HG02571 (cell line): Measurements from ENCODE around the gene FBLN1.

Experiments
- ATAC-seq: cut with Tn5 transposase; IDR thresholded peaks from one replicate; pipeline ENCODE4 v1.9.1; 2021; ENCODE audit warnings: mild to moderate bottlenecking, moderate library complexity; ENCODE audit not compliant: unreplicated experiment

Gene FBLN1

DNA sequence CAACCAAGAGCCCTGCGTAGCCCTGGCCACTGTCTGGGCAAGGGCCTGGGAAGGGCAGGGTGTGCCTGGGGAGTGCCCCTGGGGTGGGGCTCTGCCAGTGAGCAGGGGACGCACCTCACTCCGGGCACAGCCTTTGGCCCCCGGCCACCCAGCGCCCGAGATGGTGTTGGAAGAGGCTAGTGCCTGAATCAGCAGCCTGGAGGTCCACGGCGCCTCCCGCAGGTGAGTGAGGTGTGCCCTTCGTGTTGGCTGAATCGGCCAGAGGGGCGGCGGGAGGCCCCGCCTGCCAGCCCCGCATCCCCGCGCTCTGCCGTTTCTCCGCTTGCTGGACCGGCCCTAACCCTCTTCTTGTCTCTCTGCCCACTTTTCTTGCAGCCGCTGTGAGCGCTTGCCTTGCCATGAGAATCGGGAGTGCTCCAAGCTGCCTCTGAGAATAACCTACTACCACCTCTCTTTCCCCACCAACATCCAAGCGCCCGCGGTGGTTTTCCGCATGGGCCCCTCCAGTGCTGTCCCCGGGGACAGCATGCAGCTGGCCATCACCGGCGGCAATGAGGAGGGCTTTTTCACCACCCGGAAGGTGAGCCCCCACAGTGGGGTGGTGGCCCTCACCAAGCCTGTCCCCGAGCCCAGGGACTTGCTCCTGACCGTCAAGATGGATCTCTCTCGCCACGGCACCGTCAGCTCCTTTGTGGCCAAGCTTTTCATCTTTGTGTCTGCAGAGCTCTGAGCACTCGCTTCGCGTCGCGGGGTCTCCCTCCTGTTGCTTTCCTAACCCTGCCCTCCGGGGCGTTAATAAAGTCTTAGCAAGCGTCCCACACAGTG is 60.1 kb downstream of the FBLN1 start:
- no peak for ATAC-seq

DNA sequence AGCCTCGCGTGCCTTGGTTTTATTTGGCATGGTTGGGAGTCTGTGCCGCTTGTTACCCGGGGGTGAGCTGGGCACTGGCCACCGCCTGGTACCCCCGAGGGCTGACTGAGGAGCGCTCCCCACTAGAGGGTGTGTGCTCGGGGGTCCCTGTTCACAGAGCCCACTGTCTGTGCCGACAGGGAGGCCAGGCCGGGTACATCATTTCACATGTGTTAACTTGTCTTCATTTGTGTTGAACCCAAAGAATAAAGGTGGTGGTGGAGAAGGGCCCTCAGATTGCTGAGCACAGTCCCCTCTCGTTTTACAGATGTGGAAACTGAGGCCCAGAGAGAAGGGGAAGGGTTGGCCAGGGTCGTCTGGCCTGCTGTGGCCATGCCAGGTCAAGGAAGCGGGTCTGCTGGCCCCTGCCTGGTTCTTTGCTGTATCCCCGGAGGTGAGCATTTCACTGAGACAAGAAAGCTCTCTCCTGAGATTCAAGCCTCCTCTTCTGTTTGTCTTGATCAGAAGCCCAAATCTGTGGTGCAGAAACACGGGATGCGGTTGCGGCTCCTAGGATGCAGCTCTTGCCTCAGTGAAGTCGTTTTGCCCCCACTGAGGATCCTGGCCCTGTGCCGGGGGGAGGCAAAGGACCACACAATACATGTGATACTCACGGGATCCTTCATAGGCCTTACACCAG is 60.8 kb downstream of the FBLN1 start:
- no peak for ATAC-seq

DNA sequence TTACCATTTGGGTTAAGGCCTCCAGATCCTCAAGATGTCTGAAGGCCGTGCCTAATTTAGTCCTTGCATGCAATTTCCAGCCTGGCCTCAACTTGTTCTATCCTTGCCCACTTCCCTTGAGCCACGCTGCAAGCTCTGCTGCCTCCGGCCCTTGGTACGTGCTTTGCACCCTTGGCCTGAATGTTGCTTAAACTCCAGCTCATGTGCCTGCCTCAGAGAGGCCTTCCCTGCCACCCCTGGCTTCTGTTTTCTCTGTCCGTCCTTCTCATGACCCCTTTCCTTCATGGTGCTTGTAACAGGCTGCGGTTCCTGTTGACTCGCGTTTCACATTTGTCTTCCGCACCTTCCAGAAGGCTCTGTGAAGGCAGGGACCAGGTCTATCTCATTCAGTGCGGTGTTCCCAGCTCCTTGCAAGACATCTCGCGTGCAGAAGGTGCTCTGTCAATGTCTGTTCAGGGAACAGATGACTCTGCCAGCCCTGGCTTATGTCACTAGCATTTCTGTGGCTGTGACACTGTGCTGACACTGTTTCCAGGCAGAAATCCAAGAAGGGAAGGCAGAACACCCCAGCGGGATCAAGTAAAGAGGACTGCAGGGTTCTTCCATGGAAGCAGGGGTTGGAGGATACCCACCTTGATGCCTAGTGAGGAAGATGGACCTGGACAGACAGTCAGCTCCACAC is 61.8 kb downstream of the FBLN1 start:
- no peak for ATAC-seq

DNA sequence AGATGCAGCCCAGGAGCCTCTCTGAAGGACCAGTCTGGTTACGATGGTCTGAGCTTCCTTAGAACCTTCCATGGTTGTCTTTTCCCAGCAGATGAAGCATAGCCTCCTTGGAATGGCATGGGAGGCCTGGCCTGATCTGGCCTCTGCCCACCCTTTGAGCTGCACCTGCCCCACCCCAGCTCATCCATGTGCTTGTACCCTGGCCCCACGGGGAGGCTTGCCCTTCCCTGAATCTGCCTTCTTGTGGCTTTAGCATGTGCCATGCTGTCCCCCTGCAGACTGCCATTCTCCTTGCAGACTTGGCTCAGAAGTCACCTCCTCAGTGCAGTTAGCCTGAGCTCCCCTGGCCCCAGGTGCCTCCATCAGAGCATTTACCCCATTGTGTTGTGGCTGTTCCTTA is 62.5 kb downstream of the FBLN1 start:
- ATAC-seq = no peak

DNA sequence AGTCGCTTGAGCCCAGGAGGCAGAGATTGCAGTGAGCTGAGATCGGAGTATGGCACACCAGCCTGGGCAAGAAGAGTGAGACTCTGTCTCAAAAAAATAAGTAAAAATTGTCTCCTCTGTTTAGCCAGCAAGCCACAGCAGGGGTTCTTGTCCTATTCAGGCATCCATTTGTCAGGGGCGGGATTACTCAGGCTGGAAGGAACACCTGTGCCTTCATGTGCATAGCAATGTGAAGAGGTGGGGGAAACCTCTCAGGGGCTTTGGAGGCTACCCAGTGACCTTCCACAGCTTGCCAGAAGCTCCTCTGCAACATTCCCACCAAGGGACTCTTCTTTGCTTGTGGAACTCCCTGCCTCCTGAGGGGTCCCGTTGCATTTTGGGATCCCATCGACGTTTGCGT is 63.3 kb downstream of the FBLN1 start:
- no peak for ATAC-seq

DNA sequence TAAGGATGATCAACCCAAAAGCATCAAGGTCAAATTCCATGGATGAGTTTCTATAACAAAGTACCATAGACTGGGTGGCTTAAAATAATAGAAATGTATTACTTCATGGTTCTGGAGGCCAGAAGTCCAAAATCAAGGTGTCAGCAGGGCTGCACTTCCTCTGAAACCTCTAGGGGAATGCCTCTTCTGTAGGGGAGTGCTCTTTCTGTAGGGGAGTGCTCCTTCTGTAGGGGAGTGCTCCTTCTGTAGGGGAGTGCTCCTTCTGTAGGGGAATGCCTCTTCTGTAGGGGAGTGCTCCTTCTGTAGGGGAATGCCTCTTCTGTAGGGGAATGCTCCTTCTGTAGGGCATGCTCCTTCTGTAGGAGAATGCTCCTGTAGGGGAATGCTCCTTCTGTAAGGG is 65.5 kb downstream of the FBLN1 start:
- no peak for ATAC-seq

DNA sequence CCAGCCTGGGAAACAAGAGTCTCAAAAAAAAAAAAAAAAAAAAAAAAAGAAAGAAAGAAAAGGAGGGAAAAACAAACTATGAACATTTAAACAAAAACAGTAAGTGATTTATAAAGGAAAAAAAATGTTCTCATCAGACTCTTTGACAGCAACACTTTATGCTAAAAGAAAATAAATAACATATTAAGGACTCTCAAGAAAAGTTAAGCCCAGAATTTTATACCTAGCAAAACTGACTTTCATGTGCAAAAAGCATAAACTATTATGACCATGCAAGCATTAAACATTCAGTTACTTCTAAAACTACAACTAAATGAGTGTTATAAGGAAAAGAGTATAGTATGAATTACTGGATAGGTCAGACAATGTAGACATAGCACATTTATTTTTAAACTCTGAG is 68.4 kb downstream of the FBLN1 start:
- ATAC-seq = no peak

DNA sequence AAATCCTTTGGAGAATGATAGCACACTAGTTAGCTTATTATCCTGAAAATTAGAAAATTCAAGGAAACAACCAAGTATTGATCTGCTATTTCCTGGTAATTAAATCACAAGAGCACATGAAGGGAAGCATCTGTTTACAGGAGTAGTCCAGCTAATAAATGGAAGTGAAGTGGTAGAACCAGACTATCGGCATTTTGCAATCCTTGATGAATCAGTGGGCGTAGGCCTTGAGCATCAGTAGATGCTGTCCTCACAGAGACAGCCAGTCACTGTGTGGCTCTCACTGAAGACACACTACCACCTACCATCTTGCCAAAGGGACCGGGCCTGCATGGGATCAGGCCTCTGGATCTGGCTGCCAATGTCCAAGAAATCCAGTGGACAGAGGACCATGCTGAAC is 69.8 kb downstream of the FBLN1 start:
- ATAC-seq = no peak

DNA sequence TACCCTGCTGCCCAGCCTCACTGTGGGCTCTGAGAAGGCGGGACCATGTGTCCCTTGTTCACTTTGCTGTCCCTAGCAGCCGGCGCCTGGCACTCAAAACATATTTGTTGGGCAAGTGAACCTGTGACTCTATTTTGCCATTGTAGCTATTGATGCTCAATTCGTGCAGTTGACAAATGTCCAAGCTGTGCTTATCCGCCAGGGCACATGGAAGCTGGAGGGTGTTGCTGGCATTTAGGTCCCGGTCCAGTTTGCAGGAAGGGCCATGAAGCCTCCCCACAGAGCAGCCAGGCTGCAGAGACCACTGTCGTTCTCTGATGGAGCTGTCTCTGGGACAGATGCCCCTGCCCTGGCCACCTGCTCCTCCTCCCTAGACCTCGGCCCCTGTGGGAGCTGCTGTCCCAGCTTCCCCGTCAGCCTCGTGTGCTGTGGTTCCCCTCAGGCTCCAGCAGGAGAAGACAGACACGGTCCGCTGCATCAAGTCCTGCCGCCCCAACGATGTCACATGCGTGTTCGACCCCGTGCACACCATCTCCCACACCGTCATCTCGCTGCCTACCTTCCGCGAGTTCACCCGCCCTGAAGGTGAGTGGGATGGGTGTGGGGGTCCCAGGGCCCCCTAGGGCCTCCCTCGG is 71.5 kb downstream of the FBLN1 start:
- ATAC-seq = no peak

DNA sequence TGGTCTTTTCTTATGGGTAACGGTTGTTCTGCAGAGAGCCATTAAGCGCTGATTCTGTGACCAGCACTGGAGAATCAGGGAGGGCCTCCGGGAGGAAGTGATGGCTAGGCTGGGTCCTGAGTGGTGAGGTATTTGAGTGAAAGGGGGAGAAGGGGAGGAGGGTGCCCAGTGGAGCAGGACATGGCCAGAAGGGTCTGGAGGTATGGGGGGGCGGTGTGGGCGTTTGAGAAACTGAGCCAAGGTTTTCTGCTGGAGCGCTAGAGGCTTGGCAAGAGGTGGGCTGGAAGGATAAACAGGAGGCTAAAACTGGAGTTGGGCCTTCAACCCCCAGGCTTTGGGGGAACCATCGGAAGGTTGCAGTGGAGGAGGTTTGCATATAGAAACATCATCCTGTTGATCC is 72.5 kb downstream of the FBLN1 start:
- no peak for ATAC-seq

DNA sequence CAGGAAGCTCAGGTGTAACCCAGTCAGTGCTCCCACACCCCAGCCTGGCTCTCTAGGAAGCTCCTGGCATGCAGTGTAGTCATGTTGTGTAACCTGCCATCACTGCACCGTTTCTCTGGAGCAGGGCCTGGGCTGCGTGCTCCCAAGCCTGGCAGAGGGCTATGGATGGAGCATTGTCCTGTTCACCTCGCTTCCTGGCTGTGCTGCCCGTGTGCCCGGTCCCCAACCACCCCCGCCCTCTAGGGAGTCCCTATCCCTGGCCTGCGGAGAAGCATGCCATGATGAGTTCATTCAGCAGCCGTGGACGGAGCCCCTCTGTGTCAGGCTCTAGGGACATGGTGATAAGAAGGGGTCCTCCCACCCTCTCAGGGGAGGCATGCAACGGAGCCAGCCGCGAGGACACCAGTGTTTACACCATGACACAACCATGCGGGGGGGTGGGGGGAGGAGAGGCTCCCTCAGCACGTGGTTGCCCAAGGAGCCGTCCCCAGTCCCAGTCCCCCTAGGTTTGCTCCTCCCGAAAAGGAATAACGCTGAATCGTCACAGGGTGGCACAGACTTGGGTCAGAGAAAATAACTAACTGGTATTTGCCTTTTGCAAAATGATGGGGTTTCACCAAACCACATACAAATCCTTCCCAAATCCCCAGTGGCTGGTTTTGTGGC is 73.1 kb downstream of the FBLN1 start:
- ATAC-seq = no peak

DNA sequence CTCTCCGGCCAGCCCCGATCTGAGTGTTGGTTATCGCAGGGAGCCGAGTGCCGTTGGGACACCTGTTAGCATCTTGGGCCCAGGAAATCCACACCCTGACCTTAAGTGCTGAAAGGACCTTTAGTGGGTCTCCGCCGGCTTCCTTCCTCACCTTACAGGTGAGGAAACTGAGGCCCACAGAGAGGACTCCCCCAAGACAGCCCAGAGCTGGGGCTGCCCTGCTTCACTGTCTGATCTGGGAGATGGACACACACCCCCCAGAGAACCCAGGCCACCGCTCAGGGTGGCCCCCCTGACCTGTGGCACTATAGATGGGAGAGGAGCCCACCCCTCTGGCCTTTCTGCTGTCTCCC is 73.6 kb downstream of the FBLN1 start:
- no peak for ATAC-seq

DNA sequence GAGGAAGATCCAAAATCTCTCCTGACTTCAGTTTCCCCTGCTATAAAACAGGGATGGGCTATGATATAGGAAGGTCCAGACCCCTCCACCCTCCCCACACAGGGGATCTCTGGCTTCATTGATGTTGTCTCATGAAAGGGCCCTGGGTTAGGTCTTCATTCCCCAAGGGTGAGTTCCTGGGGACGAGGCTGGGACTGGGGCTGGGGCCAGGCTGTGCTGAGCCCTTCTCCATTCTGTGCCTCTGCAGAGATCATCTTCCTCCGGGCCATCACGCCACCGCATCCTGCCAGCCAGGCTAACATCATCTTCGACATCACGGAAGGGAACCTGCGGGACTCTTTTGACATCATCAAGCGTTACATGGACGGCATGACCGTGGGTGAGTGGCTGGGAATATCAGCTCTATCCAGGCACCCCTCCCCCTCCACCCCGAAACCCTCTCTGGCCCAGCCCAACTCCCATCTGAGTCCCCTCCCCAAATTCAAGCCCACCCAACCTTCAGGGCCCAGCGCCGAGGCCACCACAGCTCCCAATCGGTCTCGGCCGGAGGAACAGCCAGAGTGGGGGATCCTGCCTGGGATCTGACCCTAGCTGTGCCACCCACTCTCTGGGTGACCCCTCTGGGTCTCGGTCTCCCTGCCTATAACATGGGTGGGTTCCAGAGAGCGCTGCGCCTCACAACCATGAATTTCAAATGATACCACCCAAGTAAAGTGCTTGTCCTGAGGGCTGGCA is 74.2 kb downstream of the FBLN1 start:
- ATAC-seq = no peak

DNA sequence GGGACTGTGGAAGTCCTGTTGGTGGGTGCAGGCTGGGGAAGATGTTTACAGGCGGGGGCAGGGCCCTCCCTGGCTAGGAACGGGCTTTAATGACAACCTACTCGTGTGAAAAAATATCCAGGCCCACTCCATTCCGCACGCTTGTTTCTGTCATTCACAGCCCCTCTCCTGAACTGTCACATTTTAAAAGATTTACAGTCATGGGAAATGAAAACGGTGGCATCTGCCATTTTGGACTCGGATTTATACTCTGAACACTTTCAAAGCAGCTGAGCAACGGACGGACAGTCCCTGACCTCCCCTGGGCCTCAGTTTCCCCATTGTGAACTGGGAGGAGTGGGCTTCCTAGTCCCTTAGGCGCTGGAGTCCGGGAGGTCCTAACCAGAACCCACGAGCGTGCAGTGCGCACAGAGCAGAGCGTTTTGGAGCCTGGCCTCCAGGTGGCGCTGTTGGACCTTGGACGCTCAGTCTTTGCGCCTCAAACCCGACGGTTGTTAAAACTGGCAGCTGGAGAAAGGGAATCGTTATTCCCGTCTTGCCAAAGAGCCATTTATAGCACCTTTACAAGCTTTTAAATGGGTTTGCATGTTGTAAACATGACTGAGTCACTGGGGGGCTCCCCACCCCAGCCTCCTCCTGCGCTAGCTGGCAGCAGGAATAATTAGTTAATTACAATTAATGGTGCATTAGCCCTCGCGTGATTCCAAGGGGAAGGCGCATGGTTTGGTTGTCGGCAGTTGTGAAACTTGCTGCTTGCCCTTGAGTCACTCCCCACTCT is 75.3 kb downstream of the FBLN1 start:
- ATAC-seq = no peak

DNA sequence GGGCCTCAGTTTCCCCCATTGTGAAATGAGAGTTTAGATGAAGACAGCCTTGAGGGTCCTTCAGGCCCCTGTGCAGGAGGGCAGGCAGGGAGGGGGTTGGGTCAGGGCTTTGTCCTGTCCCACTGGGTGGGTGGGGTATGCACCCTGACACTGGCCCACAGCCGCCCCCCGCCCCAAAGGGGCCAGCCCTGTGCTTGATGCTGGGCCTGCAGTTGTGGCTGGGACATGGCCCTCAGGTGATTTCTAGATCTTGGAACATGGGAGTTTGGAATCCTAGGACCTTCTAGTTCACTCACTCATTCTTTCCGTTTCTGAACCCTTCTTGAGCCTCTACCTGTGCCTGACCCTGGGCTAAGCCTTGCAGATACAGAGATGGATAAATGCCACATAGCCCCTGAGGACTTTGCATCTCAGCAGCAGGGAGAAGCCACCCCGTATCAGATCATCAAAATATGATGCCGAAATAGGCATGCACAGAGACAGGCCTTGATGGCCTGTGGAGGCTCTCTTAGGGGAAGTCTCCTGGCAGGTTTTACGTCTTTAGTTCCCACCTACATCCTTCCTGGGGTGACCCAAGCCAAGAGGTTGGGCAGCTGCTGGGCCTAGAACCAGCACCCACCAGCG is 76.0 kb downstream of the FBLN1 start:
- ATAC-seq = no peak

DNA sequence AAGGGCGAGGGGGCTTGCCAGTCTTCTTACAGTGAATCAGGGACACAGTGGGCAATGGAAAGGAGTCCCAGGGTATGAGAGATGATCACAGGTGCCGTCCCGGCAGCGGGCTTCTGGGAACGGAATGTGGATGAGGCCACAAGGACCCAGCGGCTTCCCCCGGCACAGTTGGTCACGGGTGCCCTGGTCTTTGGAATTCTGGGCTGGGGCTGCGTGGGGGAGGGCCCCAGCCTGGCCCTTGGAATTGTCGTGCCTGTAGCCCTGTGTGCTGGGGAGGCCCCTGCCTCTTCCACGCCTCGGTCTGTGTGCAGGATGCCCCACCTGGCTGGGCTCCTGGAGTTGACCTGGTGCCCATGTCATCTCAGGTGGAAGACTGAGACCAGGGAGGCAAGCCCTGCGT is 76.6 kb downstream of the FBLN1 start:
- ATAC-seq = no peak

DNA sequence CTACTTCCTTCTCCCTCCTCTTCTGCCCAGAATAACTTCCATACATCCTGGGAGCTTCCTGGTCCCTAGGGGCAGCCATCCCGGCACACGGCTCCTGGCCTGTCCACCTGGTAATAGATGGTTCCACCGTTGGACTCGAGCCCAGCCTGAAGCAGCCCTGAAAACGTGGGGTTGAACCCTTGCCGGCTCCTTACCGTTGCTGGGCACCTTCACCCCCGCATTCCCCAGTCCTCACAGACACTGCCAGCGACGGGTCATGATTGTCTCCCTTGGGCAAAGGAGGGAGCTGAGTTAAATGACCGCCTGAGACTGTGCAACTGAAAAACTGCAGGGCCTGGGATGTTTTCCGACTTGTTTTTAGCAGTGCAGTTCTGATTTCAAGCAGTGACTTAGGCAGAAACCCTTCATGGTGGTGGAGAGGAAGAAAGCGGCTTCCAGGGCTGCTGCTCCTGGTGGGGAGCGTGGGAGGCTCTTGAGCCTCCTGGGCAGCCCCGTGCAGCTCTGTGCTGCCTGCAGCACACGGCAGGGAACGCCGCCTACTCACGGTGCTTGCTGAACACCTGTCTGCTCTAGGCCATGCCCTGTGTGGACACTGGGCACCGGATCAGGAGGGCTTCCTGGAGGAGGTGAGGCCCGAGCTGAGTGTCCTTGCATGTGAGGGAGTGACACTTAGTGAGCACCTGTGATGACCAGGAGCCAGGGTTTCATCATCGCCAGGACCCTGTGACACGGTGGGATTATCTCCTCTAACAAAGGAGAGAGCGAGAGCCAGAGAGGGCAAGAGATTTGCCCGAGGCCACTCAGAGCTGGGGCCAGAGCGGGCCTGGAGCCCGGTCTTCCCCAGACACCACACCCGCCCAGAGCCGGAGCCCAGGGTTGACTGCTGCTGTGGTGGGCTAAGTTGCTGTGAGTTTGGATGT is 77.4 kb downstream of the FBLN1 start:
- ATAC-seq = no peak

DNA sequence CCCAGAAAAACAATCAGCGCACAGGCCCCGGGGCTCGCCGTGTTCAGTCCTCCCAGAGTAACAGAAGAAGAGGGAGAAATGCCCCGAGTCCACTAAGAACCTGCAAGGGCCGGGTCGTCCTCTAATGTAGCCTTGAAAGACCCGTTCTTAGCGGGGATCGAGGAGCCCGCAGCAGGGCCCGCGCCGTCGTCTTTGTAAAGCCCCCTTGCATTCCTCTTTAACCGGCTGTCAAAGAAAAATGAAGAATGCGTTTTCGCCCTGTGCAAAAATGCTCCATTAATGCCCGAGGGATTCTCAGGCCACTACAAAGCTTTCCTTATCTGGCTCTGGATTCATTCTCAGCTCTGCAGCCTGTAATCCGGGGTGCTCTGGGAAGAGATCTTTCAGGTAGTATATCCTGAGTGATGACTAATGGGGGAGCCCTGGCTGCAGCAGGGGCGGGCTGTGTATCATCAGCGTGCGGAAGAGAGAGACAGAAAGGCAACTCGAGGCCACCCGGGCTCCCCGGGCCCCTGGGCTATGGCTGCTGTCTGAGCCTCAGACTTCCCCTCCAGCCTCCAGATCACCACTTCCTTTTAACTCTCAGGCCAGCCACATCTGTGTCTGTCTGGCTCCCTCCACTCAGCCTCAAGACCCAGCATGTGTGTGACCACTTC is 78.2 kb downstream of the FBLN1 start:
- ATAC-seq = no peak
